Frontal cortex (tissue), 4 donors: Measurements from ENCODE around the gene CPB2. TPM values are rescaled to one million over a fixed set of nuclear protein-coding genes. Genes with fewer than 3 reads are reported as not detected.

ENCODE experiments used
- DNase-seq, 2 donors: peaks; one replicate each; pipeline ENCODE4 v3.0.0; 2012; ENCODE audit warnings: low spot score in 2 of 2
- FAIRE-seq: peaks from 2 replicates; lab custom pipeline; 2012; peaks lifted over from hg19 to GRCh38; lab: Jason Lieb, UNC
- total RNA-seq: library from RNA; depleted of rRNA; stranded (reverse); fragments of >200 nt; gene quantifications from one replicate; pipeline ENCODE4 v1.2.3, GENCODE V29; 2014
- donor health status: control.
- donor health status: control.
- donor health status: control.

Gene CPB2
- total RNA-seq, 1 donor from 2014 or later: not detected

- no peak for DNase-seq
- FAIRE-seq: no peak
Observed at GRCh38 chr13:46057256-46058015, 47.4 kb downstream of the CPB2 start.

- DNase-seq (no peak), FAIRE-seq (peak; percentile 61)
Observed at GRCh38 chr13:46053162-46054012, 51.4 kb downstream of the CPB2 start.

- DNase-seq (peak; percentile 75 to 84), FAIRE-seq (no peak)
Observed at GRCh38 chr13:46052319-46053161, 52.3 kb downstream of the CPB2 start, which contains the start of gene ZC3H13. TSS of gene ZC3H13 (minus strand) at chr13:46052746. CDS start at chr13:46045507, 7,239 bp downstream.

- DNase-seq: no peak
- no peak for FAIRE-seq
Observed at GRCh38 chr13:46051968-46052318, 52.9 kb downstream of the CPB2 start.

- DNase-seq (no peak), FAIRE-seq (no peak)
Observed at GRCh38 chr13:46050771-46051170, 54.1 kb downstream of the CPB2 start.

- DNase-seq (no peak), FAIRE-seq (no peak)
Observed at GRCh38 chr13:46045424-46045823, 59.4 kb downstream of the CPB2 start.

GRCh38 chr13:46043647-46044046, 61.2 kb downstream of the CPB2 start:
- DNase-seq (no peak), FAIRE-seq (peak; percentile 85)

GRCh38 chr13:46041419-46041839, 63.4 kb downstream of the CPB2 start:
- no peak for DNase-seq
- no peak for FAIRE-seq

- DNase-seq: no peak
- no peak for FAIRE-seq
Observed at GRCh38 chr13:46040763-46041162, 64.1 kb downstream of the CPB2 start.

- FAIRE-seq (no peak), DNase-seq (no peak)
Observed at GRCh38 chr13:46039411-46040182, 65.2 kb downstream of the CPB2 start.

GRCh38 chr13:46038296-46038695, 66.5 kb downstream of the CPB2 start:
- FAIRE-seq (no peak), DNase-seq (no peak)

GRCh38 chr13:46035066-46035465, 69.8 kb downstream of the CPB2 start:
- no peak for DNase-seq
- no peak for FAIRE-seq

- peak; percentile 48 for FAIRE-seq
- no peak for DNase-seq
Observed at GRCh38 chr13:46032341-46032740, 72.5 kb downstream of the CPB2 start.

- DNase-seq (no peak), FAIRE-seq (no peak)
Observed at GRCh38 chr13:46031581-46032263, 73.1 kb downstream of the CPB2 start.

- no peak for DNase-seq
- FAIRE-seq: no peak
Observed at GRCh38 chr13:46025157-46025556, 79.7 kb downstream of the CPB2 start.

GRCh38 chr13:46022481-46022880, 82.4 kb downstream of the CPB2 start:
- FAIRE-seq: no peak
- DNase-seq: no peak

GRCh38 chr13:46016216-46016615, 88.6 kb downstream of the CPB2 start:
- FAIRE-seq (no peak), DNase-seq (no peak)

GRCh38 chr13:46015366-46015765, 89.5 kb downstream of the CPB2 start:
- no peak for FAIRE-seq
- no peak for DNase-seq

GRCh38 chr13:46012404-46012803, 92.4 kb downstream of the CPB2 start:
- FAIRE-seq (no peak), DNase-seq (no peak)
